ENCODE results near the gene RHNO1.

Gene RHNO1

DNA sequence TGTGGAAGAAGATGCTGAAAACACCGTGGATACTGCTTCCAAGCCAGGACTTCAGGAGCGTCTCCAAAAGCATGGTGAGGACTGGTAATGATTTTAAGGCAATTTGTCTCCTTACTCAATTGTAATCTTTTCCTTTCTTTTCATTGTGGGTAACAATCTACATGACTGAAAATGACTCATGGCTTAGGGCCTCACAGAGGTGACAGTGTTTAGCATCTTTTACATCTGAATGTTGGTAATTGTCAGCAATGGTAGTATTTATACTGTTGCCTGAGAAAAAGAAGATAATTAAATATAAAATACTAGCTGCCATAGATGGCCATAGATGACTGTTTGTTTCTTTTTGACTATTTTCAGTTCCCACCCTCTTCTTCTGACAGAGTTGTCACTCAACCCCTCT, 45.3 kb downstream of the RHNO1 start:
- TF ChIP-seq, protein P1, sequence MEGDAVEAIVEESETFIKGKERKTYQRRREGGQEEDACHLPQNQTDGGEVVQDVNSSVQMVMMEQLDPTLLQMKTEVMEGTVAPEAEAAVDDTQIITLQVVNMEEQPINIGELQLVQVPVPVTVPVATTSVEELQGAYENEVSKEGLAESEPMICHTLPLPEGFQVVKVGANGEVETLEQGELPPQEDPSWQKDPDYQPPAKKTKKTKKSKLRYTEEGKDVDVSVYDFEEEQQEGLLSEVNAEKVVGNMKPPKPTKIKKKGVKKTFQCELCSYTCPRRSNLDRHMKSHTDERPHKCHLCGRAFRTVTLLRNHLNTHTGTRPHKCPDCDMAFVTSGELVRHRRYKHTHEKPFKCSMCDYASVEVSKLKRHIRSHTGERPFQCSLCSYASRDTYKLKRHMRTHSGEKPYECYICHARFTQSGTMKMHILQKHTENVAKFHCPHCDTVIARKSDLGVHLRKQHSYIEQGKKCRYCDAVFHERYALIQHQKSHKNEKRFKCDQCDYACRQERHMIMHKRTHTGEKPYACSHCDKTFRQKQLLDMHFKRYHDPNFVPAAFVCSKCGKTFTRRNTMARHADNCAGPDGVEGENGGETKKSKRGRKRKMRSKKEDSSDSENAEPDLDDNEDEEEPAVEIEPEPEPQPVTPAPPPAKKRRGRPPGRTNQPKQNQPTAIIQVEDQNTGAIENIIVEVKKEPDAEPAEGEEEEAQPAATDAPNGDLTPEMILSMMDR (IDR thresholded peaks at IDR 0.05) = no peak

- TF ChIP-seq, protein P1 (IDR thresholded peaks at IDR 0.05) = no peak
Measured at GRCh38 chr12:2923057-2923456, 46.0 kb downstream of the RHNO1 start.

DNA sequence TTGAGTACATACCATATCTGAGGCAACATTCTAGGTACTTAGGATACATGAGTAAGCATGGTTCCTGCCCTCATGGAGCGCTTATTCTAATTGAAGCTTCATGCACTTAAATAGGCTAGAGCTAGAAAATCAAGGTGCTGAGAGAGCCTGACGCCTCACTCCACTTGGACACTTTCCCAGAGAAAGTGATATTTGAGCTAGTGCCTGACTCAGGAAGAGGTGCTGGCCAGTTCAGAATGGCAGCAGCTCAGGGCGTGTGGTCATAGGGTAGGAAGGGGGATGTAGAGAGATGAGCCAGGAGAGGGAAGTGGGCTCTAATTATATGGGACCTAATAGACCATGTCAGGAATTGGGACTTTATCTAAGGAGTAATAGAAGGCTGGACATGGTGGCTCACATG, 47.0 kb downstream of the RHNO1 start:
- TF ChIP-seq, protein P1 (IDR thresholded peaks at IDR 0.05) = no peak

- TF ChIP-seq, protein P1 (IDR thresholded peaks at IDR 0.05) = no peak
Measured at GRCh38 chr12:2925322-2925995, 48.4 kb downstream of the RHNO1 start.

- TF ChIP-seq, protein P1 (IDR thresholded peaks at IDR 0.05) = no peak
Measured at GRCh38 chr12:2930865-2931264, 53.8 kb downstream of the RHNO1 start.

GRCh38 chr12:2933586-2933985, 56.6 kb downstream of the RHNO1 start:
- TF ChIP-seq, protein P1 (IDR thresholded peaks at IDR 0.05) = no peak

- TF ChIP-seq, protein P1 (IDR thresholded peaks at IDR 0.05) = no peak
Measured at GRCh38 chr12:2934371-2934770, 57.3 kb downstream of the RHNO1 start.

DNA sequence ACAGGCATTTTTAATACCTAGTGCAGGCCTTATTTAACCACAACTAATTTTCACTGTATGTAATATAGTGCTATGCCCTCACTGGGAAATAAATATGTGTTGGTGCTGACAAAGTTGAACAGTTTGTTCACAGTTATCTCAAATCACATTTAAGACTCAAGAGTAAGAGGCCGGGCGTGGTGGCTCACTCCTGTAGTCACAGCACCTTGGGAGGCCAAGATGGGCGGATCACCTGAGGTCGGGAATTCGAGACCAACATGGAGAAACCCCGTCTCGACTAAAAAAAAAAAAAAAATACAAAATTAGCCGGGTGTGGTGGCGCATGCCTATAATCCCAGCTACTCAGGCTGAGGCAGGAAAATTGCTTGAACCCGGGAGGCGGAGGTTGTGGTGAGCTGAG, 59.3 kb downstream of the RHNO1 start:
- TF ChIP-seq, protein P1 (IDR thresholded peaks at IDR 0.05) = no peak

Data from LNCAP (cell line).